HepG2 (cell line): Measurements from ENCODE around the gene TCEA3. TPM values are rescaled to one million over a fixed set of nuclear protein-coding genes. Genes with fewer than 3 reads are reported as not detected.

Experiments
- BRD4 ChIP-seq: sonication (generic); formaldehyde crosslinking; IDR thresholded peaks from 2 replicates; pipeline ENCODE4 v1.4.0; 2020; ENCODE audit warnings: missing genetic modification reagents
- ISL2 ChIP-seq: sonication (generic); formaldehyde crosslinking; IDR thresholded peaks from 2 replicates; pipeline ENCODE4 v1.5.0; 2020; ENCODE audit warnings: missing genetic modification reagents
- KDM6A ChIP-seq: IDR thresholded peaks from 2 replicates; pipeline ENCODE4 v1.6.1; 2016; ENCODE audit warnings: low read depth
- KLF9 ChIP-seq: IDR thresholded peaks from 2 replicates; pipeline ENCODE4 v1.6.1; 2016; ENCODE audit warnings: low read depth
- SRSF4 ChIP-seq: fragments of 200-400 bp; formaldehyde crosslinking; IDR thresholded peaks from one replicate; pipeline ENCODE4 v1.6.1; 2018; ENCODE audit warnings: mild to moderate bottlenecking, low read depth, low read length, moderate library complexity; ENCODE audit not compliant: poor library complexity, severe bottlenecking
- ZBTB38 ChIP-seq: sonication (generic); formaldehyde crosslinking; IDR thresholded peaks from 2 replicates; pipeline ENCODE4 v1.5.1; 2020; ENCODE audit warnings: mild to moderate bottlenecking, missing genetic modification reagents
- ZFP1 ChIP-seq: IDR thresholded peaks from 2 replicates; pipeline ENCODE4 v1.6.1; 2016
- ZNF687 ChIP-seq: sonication (generic); formaldehyde crosslinking; IDR thresholded peaks from 2 replicates; pipeline ENCODE4 v1.5.1; 2020; ENCODE audit warnings: mild to moderate bottlenecking, missing genetic modification reagents, moderate library complexity
- ZNF777 ChIP-seq: sonication (generic); formaldehyde crosslinking; IDR thresholded peaks from 2 replicates; pipeline ENCODE4 v1.4.0; 2020; ENCODE audit warnings: missing genetic modification reagents
- polyA plus RNA-seq, 8 experiments: library from polyadenylated mRNA; depleted of rRNA in 3 of 8; stranded (reverse) in 7 of 8; unstranded in 1 of 8; fragments of >200 nt; fragmentation: Illumina TruSeq in 4 of 8; extraction: Trizol in 4 of 8; gene quantifications; 2 replicates each; pipeline versions ENCODE4 v1.2.1 to v1.2.3, GENCODE V29; 2011 to 2016; ENCODE audit warnings: low read depth in 4 of 8, missing spikeins in 1 of 8, mixed read lengths in 1 of 8; ENCODE audit not compliant: insufficient read depth in 1 of 8
- total RNA-seq, 5 experiments: library from RNA; depleted of rRNA; stranded (reverse); fragments of >200 nt; fragmentation: Illumina TruSeq; extraction: Trizol; gene quantifications; 2 replicates each; pipeline ENCODE4 v1.2.3, GENCODE V29; 2016; ENCODE audit warnings: low read depth in 1 of 5
- TF ChIP-seq, protein P1 (sequence below): sonication (generic); formaldehyde crosslinking; IDR thresholded peaks from 2 replicates; pipeline ENCODE4 v1.8.1; 2023; ENCODE audit warnings: mild to moderate bottlenecking, inconsistent platforms, moderate library complexity, missing genetic modification reagents, borderline replicate concordance
- TF ChIP-seq, protein P2 (sequence below): sonication (generic); formaldehyde crosslinking; IDR thresholded peaks from 2 replicates; pipeline ENCODE4 v1.5.1; 2020; ENCODE audit warnings: mild to moderate bottlenecking, missing genetic modification reagents, borderline replicate concordance
- TF ChIP-seq, protein P3 (sequence below): IDR thresholded peaks from 2 replicates; pipeline ENCODE4 v1.6.1; 2016; ENCODE audit warnings: missing genetic modification reagents, missing compliant biosample characterization
- TF ChIP-seq, protein P4 (sequence below): sonication (generic); formaldehyde crosslinking; IDR thresholded peaks from 2 replicates; pipeline ENCODE4 v1.5.1; 2020; ENCODE audit warnings: mild to moderate bottlenecking, missing genetic modification reagents, borderline replicate concordance

Gene TCEA3
- total and polyA plus RNA-seq, 2 of the 13 experiments (the other 11 are each of a cell fraction or from before 2014, with no cell fraction given): 55.5 to 84.6 TPM

DNA sequence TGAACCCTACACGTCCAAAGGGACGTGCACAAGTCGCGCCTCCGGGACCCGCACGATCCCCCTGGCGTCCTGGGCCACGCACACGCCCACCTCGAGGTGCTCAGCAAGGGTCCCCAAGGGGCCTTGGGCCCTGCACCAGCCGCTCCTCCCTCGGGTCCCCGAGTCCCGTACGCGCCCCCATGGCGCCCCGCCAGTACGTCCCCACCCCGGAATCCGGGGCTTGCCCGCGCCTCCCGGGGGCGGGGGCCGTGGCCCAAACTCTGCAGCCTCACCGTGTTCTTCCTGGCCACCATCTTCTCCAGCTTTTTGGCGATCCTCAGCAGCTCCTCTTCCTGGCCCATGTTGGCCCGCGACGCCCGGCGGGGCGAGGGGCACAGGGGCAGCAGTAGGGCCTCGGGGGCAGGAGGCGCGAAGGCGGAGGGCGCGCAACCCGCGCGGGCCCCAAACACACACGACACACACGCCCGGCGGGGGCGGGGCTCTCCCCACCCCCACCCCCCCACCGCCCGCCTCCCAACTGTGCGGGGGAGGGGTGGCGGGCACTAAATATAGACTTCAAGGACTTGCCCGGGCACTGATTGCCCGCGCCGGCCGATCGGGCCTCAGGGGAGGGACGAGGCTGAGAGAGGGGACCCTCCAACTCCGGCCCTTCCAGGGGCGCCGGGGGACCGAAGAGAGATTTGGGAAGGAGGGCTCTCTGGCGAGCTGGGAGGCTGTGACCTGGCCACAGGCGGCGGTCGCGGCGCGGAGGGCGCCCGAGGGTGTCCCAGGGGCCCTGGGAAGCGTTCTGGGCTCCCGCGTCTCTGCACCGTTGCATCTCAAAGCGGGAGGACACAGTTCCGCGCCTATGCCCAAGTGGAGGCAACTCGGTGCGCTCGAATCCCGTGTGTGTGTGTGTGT lies at the start of gene TCEA3 (continued):
- TF ChIP-seq KLF9 (CRISPR knock-in tag): no peak
- TF ChIP-seq SRSF4: no peak
- TF ChIP-seq ZNF687 (CRISPR knock-in tag): peak; percentile 87
- TF ChIP-seq, protein P1, sequence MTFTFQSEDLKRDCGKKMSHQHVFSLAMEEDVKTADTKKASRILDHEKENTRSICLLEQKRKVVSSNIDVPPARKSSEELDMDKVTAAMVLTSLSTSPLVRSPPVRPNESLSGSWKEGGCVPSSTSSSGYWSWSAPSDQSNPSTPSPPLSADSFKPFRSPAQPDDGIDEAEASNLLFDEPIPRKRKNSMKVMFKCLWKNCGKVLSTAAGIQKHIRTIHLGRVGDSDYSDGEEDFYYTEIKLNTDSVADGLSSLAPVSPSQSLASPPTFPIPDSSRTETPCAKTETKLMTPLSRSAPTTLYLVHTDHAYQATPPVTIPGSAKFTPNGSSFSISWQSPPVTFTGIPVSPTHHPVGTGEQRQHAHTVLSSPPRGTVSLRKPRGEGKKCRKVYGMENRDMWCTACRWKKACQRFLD (CRISPR knock-in tag): no peak
- TF ChIP-seq BRD4 (CRISPR knock-in tag): peak; percentile 56
- TF ChIP-seq, protein P2, sequence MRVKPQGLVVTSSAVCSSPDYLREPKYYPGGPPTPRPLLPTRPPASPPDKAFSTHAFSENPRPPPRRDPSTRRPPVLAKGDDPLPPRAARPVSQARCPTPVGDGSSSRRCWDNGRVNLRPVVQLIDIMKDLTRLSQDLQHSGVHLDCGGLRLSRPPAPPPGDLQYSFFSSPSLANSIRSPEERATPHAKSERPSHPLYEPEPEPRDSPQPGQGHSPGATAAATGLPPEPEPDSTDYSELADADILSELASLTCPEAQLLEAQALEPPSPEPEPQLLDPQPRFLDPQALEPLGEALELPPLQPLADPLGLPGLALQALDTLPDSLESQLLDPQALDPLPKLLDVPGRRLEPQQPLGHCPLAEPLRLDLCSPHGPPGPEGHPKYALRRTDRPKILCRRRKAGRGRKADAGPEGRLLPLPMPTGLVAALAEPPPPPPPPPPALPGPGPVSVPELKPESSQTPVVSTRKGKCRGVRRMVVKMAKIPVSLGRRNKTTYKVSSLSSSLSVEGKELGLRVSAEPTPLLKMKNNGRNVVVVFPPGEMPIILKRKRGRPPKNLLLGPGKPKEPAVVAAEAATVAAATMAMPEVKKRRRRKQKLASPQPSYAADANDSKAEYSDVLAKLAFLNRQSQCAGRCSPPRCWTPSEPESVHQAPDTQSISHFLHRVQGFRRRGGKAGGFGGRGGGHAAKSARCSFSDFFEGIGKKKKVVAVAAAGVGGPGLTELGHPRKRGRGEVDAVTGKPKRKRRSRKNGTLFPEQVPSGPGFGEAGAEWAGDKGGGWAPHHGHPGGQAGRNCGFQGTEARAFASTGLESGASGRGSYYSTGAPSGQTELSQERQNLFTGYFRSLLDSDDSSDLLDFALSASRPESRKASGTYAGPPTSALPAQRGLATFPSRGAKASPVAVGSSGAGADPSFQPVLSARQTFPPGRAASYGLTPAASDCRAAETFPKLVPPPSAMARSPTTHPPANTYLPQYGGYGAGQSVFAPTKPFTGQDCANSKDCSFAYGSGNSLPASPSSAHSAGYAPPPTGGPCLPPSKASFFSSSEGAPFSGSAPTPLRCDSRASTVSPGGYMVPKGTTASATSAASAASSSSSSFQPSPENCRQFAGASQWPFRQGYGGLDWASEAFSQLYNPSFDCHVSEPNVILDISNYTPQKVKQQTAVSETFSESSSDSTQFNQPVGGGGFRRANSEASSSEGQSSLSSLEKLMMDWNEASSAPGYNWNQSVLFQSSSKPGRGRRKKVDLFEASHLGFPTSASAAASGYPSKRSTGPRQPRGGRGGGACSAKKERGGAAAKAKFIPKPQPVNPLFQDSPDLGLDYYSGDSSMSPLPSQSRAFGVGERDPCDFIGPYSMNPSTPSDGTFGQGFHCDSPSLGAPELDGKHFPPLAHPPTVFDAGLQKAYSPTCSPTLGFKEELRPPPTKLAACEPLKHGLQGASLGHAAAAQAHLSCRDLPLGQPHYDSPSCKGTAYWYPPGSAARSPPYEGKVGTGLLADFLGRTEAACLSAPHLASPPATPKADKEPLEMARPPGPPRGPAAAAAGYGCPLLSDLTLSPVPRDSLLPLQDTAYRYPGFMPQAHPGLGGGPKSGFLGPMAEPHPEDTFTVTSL (CRISPR knock-in tag): no peak
- TF ChIP-seq, protein P3, sequence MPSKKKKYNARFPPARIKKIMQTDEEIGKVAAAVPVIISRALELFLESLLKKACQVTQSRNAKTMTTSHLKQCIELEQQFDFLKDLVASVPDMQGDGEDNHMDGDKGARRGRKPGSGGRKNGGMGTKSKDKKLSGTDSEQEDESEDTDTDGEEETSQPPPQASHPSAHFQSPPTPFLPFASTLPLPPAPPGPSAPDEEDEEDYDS (CRISPR knock-in tag): no peak
- no peak for TF ChIP-seq ZBTB38
- TF ChIP-seq, protein P4, sequence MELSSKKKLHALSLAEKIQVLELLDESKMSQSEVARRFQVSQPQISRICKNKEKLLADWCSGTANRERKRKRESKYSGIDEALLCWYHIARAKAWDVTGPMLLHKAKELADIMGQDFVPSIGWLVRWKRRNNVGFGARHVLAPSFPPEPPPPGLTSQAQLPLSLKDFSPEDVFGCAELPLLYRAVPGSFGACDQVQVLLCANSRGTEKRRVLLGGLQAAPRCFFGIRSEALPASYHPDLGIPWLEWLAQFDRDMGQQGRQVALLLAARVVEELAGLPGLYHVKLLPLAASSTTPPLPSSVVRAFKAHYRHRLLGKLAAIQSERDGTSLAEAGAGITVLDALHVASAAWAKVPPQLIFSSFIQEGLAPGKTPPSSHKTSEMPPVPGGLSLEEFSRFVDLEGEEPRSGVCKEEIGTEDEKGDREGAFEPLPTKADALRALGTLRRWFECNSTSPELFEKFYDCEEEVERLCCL: no peak
- TF ChIP-seq ZFP1 (CRISPR knock-in tag): no peak
- TF ChIP-seq ISL2 (CRISPR knock-in tag): no peak; the same call in 1 of the 2 replicates
- peak; percentile 92 for TF ChIP-seq ZNF777 (CRISPR knock-in tag)
- TF ChIP-seq KDM6A (CRISPR knock-in tag): no peak
